ENCODE measurements around the gene SLC16A13.
"Not testable (repeated sequence)": the region's sequence is repeated elsewhere in the genome, so short reads cannot be mapped to it uniquely, and the experiment has no call there.

Gene SLC16A13, protein sequence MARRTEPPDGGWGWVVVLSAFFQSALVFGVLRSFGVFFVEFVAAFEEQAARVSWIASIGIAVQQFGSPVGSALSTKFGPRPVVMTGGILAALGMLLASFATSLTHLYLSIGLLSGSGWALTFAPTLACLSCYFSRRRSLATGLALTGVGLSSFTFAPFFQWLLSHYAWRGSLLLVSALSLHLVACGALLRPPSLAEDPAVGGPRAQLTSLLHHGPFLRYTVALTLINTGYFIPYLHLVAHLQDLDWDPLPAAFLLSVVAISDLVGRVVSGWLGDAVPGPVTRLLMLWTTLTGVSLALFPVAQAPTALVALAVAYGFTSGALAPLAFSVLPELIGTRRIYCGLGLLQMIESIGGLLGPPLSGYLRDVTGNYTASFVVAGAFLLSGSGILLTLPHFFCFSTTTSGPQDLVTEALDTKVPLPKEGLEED

DNA sequence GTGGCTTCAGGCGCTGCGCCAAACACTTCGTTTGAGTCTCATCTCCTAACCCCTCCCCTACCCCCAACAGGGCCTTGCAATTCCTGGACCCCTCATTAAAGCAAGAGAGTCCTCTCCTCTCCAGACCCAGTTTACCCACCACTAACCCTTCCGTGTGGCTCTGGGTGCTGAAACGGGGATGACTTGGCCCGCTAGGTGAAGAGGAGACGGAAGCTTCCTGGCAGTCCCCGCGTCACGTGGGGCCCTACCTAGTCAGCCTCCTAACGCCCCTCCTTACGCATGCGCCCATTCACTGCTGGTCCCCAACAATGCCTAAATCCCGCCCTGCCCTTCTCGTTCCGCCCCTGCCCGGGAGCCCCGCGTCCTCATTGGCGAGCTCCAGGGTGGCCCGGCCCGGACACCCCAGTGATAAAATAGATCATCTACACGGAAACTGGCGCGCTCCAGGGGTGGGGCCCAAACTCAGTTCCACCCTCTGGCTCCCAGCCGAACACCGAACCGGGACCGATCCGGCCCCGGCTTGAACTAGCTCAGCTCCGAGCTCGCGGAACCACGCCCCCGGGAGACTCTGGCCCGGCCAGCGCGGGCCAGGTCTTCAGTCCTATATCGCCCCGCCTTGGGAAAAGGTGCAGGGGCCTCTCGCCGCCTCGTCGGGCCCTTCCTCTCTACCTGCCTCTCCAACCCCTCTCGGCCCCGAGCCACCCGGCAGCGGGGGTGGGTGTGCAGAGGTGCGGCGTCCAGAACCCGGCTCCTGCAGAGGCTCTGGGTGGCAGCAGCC, at the start of gene SLC16A13:
Gene SLC16A13, plus strand, starts transcription at position 425 of the 778 bp plus-strand sequence. CDS start 368 bp downstream, outside the sequence.
- peak; percentile 92 for DNase-seq (ENCODE audit: low read depth)

DNA sequence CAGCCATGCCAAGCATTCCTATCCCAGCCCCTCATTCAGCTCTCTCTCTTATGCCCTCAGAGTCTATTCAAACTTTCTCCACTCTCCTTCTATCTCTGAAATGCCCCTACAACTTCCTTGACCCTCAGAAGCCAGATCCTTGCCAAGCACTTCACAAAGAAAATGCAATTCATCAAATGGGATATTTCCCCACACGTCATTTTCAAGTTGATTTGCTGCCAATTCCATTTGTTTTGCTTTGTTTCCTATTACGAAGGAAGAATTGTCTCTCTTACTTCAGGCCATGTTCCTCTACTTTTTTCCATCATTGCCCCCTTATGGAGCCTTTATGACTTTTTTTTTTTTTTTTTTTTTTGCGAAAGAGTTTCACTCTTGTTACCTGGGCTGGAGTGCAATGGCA, 49.1 kb upstream of the SLC16A13 start:
- DNase-seq (ENCODE audit: low read depth) = no peak

DNA sequence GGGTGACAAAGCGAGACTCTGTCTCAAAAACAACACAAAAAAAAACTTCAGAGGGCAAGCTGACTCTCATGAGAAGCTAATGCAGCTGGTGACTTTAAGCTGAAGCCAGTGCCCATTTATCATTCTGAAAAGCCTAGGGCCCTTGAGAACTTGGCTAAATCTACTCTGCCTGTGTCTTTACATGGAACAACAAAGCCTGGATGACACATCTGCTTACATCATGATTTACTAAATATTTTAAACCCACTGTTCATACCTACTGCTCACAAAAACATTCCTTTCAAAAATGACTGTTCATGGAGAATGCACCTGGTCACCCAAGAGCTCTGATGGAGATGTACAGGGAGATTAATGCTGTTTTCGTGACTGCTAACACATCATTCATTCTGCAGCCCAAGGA, 46.0 kb upstream of the SLC16A13 start:
- DNase-seq (ENCODE audit: low read depth) = no peak

DNA sequence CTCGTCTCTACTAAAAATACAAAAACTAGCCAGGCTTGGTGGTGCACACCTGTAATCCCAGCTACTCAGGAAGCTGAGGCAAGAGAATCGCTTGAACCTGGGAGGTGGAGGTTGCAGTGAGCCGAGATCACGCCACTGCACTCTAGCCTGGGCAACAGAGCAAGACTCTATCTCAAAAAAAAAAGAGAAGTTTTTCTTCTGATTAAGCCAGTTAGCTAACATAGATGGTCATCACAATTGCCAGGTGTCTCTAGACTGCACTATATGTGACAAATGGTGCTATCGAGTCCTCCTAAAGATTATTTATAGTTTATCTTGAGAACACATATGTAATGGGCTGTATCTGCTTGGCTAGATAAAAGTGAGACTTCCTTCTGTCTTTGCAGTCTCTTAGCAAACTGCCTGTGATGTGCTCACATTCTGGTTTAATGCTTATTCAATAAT, 42.2 kb upstream of the SLC16A13 start:
- DNase-seq (ENCODE audit: low read depth) = not testable (repeated sequence)

DNA sequence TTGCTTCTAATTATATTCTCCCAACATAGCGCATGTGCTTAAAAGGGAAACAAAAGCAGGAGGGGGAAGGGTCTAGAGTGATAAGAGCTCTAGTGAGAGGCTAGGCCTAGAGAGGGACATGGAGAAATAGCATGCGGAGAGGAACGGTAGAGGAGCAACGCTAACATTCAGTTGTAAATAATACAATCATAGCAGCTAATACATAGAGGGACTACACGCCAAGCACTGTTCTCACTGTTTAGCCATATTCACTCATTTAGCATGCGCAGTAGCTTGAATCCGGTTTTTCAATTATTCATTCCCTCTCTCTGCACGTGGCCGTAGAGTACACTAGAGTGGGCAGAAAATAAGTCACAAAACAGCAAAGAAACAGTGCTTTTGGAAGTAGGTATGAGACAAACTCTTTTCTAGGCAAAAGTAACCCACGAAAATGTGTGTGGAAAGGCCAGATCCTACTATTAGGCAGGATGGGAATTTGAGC, 41.7 kb upstream of the SLC16A13 start:
- no peak for DNase-seq (ENCODE audit: low read depth)

DNA sequence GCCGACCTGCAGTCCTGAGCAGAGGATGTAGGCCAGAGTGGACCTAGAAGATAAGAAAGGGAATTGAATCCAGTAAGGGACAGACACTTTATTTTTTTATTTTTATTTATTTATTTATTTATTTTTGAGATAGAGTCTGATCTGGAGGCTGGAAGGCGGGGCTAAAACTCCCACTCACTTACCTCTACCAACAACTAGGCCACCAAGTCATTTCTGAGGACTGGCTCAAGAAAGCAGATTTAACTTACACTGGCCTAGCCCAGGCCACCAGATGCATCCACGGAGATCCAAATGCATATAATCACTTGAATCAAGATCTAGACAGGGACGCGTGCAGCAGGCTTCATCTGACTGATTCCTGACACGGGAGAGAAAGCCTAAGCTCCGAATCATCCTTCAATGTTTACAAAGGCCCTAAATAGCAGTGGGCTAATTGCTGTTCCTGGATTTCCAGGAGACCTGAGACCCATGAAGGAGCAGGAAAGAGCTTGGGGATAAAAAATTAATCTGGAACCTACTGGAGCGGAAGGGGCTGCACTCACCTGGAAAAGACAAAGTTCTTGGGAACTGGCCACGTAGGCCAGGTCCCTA, 41.1 kb upstream of the SLC16A13 start:
- DNase-seq (ENCODE audit: low read depth) = no peak

DNA sequence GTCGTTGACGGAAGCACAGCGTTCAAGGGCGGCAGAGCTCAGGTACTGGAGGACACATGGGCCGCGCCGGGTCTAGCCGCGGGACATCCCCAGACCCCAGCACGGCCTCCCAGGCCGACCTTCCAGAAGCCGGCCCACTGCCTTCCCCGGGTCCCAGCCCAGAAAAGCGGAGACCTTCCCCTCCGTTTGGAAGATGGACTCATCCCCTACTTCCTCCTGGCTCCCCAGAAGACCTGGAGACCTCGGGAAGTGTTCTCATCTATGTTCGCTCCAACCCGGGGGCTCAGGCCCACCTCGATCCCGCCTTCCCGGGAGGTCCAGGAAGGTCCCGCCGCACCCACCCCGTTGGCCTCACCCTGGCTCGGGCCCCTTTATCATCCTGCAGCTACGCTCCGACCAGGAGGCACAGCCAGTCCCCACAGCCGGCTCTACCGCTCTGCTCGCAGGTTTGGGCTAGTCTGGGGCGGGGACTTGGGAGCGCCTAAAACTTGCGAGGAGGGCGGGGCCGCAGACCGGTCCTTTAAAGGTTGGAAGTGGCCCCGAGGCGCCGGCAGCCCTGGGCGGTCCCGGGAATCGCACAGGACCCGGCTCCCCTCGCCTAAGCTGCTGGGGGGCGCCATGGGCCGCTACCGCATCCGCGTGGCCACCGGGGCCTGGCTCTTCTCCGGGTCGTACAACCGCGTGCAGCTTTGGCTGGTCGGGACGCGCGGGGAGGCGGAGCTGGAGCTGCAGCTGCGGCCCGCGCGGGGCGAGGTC, 40.1 kb upstream of the SLC16A13 start, which contains the start of gene ALOX12:
Gene ALOX12, plus strand, starts transcription at position 550 of the 756 bp plus-strand sequence. Its CDS starts 69 bp downstream, at position 619.
- DNase-seq (ENCODE audit: low read depth) = no peak

DNA sequence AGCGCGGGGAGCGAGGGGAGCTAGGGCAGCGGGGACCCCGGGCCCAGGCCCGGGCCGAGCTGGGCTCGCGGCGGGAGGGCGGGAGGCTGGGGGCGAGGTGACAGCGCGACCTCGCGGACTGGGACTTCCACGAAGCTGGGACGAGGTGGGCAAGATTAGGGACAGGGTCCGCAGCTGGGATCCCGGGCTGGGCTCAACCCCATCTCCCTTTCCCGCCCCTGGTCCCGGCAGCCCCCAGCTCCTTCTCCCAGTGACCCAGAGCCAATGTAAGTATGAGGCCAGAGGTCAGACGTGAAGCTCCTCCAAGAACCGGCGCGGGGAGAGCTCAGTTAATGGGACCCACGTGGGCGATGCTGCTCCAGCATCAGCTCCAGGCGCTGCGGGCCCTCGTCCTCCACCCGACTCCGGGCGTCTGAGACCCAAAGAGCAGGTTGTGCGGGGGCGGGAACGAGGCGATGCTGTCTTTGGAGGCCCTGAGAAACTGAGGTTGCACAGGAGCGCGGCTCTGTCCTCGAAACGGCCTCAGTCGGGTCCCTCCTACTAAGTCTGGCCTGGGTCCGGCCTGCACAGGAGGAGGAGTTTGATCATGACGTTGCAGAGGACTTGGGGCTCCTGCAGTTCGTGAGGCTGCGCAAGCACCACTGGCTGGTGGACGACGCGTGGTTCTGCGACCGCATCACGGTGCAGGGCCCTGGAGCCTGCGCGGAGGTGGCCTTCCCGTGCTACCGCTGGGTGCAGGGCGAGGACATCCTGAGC, 39.4 kb upstream of the SLC16A13 start:
- no peak for DNase-seq (ENCODE audit: low read depth)

DNA sequence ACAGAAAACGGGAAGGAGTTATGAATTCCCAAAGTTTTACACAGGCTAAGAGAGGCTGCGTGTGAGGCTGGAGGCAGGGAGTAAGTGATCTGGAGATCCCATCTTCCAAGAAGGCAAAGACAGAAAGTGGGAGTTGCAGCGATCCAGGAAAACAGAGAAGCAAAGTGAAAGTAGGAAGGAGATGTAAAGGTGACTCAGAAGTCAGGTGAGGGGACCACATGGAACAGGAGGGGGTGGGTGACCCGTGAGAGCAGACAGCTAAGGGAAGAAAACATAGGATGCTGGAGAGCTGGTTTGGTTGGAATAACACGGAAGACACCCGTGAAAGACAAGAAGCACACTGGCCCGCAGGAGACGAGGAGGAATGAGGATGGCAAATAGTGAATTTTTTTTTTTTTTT, 38.6 kb upstream of the SLC16A13 start:
- DNase-seq (ENCODE audit: low read depth) = no peak

DNA sequence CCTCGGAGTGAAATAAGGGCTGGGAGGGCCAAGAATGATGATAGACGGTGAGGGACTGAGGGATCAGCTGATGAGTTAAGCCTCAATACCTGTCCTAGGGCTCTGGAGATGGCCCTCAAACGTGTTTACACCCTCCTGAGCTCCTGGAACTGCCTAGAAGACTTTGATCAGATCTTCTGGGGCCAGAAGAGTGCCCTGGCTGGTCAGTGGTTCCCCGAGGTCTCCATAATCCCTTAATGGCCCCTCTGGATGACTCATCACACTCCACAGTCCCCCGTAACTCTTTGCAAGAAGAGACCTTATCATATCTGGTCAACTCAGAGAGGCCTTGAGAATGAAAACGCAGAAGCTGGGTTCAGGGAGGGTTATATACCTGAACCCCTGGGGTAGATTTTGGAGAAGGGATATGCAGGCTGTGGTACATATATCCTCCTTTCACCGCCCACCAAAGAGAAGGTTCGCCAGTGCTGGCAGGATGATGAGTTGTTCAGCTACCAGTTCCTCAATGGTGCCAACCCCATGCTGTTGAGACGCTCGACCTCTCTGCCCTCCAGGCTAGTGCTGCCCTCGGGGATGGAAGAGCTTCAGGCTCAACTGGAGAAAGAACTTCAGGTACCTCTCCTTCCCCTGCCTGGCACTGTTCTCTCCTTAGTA, 36.8 kb upstream of the SLC16A13 start:
- DNase-seq (ENCODE audit: low read depth) = no peak

DNA sequence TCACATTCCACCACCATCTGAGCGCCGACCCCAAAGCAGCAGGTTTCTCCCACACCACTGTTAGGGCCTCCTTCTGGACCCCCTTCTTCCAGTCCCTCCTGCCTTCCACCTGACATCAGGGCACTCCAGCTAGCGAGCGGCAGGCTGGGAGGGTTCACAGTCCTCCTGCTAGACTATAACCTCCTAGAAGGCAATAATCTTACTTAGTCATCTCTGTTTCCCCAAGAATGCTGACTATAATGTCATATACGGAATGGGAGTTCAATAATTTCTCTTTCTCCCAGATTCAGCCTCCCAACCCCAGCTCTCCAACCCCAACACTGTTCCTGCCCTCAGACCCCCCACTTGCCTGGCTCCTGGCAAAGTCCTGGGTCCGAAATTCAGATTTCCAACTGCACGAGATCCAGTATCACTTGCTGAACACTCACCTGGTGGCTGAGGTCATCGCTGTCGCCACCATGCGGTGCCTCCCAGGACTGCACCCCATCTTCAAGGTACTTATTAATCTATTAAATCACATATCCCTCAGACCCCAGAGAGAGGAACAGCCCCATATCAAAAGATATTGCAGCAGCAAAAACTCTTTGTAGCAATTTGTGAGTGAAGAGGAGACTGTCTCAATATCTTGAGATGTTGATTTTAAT, 34.4 kb upstream of the SLC16A13 start:
- DNase-seq (ENCODE audit: low read depth) = no peak

DNA sequence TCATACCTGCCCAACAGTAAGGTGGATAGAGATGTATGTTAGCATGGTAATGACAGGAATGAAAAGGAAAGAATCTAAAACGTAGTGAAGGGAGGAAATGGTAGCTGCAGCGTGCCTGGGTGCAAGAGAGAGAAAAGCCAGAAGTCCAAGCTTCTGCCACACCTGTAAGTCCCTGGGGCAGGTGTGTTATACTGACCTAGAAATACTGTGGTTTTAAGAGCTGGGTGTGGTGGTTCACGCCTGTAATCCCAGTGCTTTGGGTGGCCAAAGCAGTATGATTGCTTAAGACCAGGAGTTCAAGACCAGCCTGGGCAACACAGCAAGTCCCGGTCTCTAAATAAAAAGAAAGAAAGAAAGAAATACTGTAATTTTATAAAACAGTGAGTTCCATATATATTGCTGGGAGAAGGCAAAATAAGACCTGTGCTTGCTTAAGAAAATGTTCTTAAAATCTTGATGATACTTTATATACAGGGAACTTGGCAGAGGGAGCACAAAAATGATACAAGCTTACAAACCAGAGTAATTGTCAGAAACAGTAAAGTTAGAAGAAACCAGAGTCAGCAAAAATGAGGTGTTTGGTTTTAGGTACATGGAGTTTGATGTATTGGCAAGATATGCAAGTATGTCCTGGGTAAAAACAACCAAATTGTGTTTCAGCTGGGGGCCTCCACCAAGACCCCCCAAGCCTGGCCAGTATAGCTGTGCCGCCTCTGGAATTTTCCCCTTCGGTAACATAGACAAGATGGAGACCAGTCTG, 33.3 kb upstream of the SLC16A13 start:
- no peak for DNase-seq (ENCODE audit: low read depth)

DNA sequence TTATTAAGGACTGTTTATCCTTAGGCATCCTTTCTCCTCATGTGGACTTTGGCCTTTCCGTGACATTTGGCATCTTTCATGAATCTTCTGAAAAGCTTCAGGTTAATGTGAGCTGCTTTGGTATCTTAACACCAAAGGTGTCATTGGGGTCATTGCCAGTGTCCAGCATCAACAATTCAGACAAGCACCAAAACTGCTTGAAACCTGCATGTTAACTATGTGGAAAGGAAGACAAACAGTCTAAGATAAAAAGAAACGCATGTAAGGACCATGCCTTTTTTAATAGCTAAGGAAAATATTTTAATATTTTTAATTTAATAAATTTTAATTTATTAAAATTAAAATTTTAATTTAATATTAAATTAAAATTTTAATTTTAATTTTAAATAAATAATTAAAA, 32.1 kb upstream of the SLC16A13 start:
- no peak for DNase-seq (ENCODE audit: low read depth)

DNA sequence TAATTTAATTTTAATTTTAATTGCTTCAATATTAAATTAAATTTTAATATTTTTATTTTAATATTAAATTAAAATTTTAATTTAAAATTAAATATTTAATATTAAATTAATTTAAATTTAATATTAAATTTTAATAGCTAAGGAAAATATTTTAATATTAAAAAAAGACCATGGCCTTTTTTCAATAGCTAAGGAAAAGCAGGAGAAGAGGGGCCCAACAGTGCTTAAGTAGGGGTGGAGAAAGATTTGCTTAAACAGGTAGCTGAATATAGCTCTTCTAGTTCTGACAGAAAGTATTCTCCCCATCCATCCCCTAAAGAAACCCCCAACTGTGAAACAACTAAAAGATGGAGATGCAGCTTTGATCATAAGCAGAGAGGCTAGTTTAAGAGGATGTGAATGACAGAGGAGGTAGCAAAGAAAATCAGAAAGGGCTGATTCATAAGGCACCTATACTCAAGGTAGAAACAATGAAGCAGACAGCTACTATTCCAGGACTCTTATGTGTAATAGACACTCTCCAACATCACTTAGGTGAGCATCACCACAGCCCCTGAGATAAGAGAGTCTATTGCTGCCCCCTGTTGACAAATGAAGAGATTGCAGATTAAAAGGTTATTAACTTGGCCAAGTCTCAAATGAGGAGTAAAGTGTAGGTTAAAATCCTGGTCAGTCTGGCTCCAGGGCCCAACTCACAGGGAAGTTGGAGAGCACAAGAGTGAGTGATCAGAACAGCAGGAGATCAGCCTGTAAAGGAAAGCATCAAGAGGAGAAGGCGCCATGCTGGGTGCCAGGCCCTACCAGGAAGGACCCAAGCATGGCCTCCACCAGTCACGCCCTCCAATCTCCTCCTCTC, 31.2 kb upstream of the SLC16A13 start:
- peak; percentile 32 for DNase-seq (ENCODE audit: low read depth)

DNA sequence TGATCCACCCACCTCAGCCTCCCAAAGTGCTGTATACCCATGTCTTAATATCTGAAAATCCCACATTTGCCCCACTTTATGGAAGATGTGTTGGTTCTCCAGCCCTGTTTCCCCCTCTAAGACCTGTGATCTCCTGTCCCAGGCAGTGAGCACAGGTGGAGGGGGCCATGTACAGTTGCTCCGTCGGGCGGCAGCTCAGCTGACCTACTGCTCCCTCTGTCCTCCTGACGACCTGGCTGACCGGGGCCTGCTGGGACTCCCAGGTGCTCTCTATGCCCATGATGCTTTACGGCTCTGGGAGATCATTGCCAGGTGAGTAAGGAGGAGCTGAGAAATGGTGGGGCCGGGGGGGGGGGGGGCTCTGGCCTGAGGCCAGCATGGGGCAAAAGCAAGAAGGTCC, 30.1 kb upstream of the SLC16A13 start:
- DNase-seq (ENCODE audit: low read depth) = no peak

DNA sequence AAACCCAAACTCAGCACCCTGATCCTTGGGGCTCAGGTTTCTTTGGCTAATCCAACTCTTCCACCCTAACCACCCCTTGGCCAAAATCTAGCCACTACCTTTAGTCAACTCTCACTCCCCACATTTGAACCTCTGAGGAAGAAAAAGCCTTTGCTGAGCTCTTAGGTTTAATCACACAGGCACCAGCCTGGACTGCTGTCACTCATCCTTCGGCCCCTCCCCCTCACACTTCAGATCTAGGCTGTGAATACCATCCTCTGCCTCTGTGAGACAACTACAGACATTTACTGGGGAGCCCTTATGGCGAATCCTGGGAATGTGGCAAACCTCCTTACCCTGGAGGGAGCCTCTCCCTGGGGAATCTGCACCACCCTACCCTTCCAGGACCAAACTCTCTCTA, 28.7 kb upstream of the SLC16A13 start:
- no peak for DNase-seq (ENCODE audit: low read depth)

DNA sequence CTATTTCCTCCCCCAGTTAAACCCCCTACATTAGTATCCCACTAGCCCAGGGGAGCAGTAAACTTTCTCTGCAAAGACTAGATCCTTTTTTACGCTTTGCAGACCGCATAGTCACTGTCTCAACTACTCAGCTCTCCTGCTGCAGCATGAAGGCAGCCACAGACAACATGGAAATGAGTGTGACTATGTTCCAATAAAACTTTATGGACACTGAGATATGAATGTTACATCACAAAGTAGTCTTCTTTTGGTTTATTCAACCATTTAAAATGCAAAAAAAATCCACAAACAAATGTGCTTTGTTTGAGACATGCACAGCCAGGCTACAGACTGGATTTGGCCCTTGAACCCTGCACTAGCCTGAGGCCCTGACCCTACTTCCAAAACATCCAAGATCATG, 25.3 kb upstream of the SLC16A13 start:
- no peak for DNase-seq (ENCODE audit: low read depth)

DNA sequence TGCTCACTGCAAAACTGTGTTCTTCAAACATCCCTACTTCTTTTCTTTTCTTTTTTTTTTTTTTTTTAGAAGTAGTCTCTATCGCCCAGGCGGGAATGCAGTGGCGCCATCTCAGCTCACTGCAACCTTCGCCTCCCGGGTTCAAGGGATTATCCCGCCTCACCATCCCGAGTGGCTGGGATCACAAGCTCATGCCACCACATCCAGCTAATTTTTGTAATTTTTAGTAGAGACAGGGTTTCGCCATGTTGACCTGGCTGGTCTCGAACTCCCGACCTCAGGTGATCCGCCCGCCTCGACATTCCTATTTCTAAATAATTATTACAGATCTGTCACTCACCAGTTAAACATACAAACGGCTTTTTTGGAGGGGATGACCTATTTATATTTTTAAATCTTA, 24.4 kb upstream of the SLC16A13 start:
- DNase-seq (ENCODE audit: low read depth) = no peak
